ENCODE data around the gene ZNF282. TPM values are rescaled to one million over a fixed set of nuclear protein-coding genes. Genes with fewer than 3 reads are reported as not detected.

ZNF282 gene
- total and polyA plus RNA-seq, 9 of the 15 experiments (the other 6 are each of a cell fraction or from before 2014, with no cell fraction given): 0.76 to 58.6 (median 17.4) TPM

GRCh38 chr7:149147072-149147751 is 48.1 kb upstream of the ZNF282 start, which contains the start of gene ZNF398 (continued):
- TF ChIP-seq TCFL5 (CRISPR knock-in tag; conservative IDR thresholded peaks at IDR 0.05) (no peak), KAT8 (IDR thresholded peaks at IDR 0.05; ENCODE audit: low read depth) (no peak), NUFIP1 (IDR thresholded peaks at IDR 0.05; ENCODE audit: partially characterized antibody) (no peak), TAF9B (IDR thresholded peaks at IDR 0.05; ENCODE audit: partially characterized antibody) (no peak), ZNF583 (CRISPR knock-in tag; IDR thresholded peaks at IDR 0.05) (no peak), CEBPZ (IDR thresholded peaks at IDR 0.05; ENCODE audit: borderline replicate concordance, low read depth, low read length) (no peak), HDAC1 (IDR thresholded peaks at IDR 0.05) (peak; percentile 29 to 91; a peak in 2 of 4 replicates), SRSF1 (IDR thresholded peaks at IDR 0.05; ENCODE audit: low read depth, low read length) (no peak), FIP1L1 (IDR thresholded peaks at IDR 0.05; ENCODE audit: low read depth, low read length, poor library complexity, severe bottlenecking) (no peak), FOXA1 (IDR thresholded peaks at IDR 0.05; ENCODE audit: borderline replicate concordance) (no peak), RHOXF2B (CRISPR knock-in tag; conservative IDR thresholded peaks at IDR 0.05) (no peak), PHF21A (IDR thresholded peaks at IDR 0.05; ENCODE audit: borderline replicate concordance, low read depth) (no peak), RBM15 (IDR thresholded peaks at IDR 0.05; ENCODE audit: insufficient read depth, low read length) (no peak), IRF2 (CRISPR knock-in tag; IDR thresholded peaks at IDR 0.05) (no peak), HNRNPUL1 (IDR thresholded peaks at IDR 0.05; ENCODE audit: low read length) (no peak), MAX (CRISPR knock-in tag; IDR thresholded peaks at IDR 0.05) (peak; percentile 75), HOMEZ (CRISPR knock-in tag; IDR thresholded peaks at IDR 0.05) (no peak), SMAD1 (IDR thresholded peaks at IDR 0.05; ENCODE audit: low read depth, low read length, partially characterized antibody) (no peak), HDAC3 (IDR thresholded peaks at IDR 0.05; ENCODE audit: borderline replicate concordance, partially characterized antibody) (no peak), HLTF (IDR thresholded peaks at IDR 0.05) (0 out of 2 replicates have a peak, but pooled peaks have one; percentile 48), ZNF24 (IDR thresholded peaks at IDR 0.05) (peak; percentile 62), RBM22 (IDR thresholded peaks at IDR 0.05; ENCODE audit: low read depth, low read length, poor library complexity, severe bottlenecking) (no peak), CCNT2 (IDR thresholded peaks at IDR 0.05; ENCODE audit: borderline replicate concordance, extremely low read depth, insufficient read length, low read depth, low read length) (peak; percentile 94), PYGO2 (tag; IDR thresholded peaks at IDR 0.05) (no peak)
